Astrocyte of the cerebellum (primary cell): ENCODE data around the gene NAP1L2.
"Not testable (repeated sequence)": the region's sequence is repeated elsewhere in the genome, so short reads cannot be mapped to it uniquely, and the experiment has no call there.

ENCODE experiments used
- DNase-seq: peaks from one replicate; pipeline ENCODE4 v3.0.0-alpha.2; 2011; ENCODE audit warnings: low read depth
- H3K4me3 ChIP-seq: 2 replicates; pipeline ENCODE4 v1.5.1; 2011; ENCODE audit warnings: mild to moderate bottlenecking, low read depth, low read length, moderate library complexity
- CTCF ChIP-seq: IDR thresholded peaks from 2 replicates; pipeline ENCODE4 v1.5.1; 2012; ENCODE audit warnings: low read length, low read depth, moderate library complexity, mild to moderate bottlenecking; ENCODE audit errors: missing control alignments
- in situ Hi-C: cut with HindIII; loops from 2 replicates; pipeline ENCODE4 v1.10.0; 2017; ENCODE audit warnings: low sequenced_read_pairs

Gene NAP1L2

DNA sequence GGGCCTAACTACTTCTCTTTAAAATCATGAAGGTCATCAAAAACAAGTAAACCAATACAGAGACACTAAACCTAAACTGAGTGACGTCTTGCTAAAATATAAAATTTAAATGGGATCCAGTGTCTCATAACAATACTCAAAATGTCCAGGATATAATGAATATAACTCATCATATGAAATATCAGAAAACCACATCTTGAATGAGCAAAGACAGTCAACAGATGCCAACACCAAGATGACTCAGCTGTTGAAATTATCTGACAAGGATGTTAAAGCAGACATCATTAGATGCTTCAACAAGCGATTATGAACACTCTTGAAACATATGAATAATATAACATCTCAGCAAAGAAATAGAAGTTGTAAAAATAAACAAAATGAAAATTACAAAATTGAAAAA, 8.3 kb downstream of the NAP1L2 start:
- DNase-seq: no peak
- no peak overlapping the region for H3K4me3 ChIP-seq
- in situ Hi-C loops: no loop called here
- no peak for TF ChIP-seq CTCF

- TF ChIP-seq CTCF: no peak
- no peak for DNase-seq
- H3K4me3 ChIP-seq: no peak overlapping the region
- in situ Hi-C loops: no loop called here
These were observed 32.0 kb downstream of the NAP1L2 start for GRCh38 chrX:73182502-73183114.

- in situ Hi-C loops, H3K4me3 ChIP-seq: not testable (repeated sequence)
These were observed 45.7 kb downstream of the NAP1L2 start for GRCh38 chrX:73168945-73169344.

More at GRCh38 chrX:73168945-73169344, 45.7 kb downstream of the NAP1L2 start:
- not testable (repeated sequence) for DNase-seq
